ENCODE data around the gene FARSA.

DNA sequence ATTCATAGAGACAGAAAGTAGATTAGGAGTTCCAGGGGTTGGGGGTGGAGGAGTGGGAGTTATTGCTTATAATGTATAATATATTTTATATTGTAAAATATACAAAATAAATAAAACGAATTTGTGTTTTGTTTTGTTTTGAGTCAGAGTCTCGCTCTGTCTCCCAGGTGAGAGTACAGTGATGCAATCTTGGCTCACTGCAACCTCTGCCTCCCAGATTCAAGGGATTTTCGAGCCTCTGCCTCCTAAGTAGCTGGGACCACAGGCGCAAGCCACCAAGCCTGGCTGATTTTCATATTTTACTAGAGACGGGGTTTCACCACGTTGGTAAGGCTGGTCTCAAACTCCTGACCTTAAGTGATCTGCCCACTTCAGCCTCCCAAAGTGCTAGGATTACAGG lies 26.0 kb upstream of the FARSA start:
- TF ChIP-seq, protein P1, sequence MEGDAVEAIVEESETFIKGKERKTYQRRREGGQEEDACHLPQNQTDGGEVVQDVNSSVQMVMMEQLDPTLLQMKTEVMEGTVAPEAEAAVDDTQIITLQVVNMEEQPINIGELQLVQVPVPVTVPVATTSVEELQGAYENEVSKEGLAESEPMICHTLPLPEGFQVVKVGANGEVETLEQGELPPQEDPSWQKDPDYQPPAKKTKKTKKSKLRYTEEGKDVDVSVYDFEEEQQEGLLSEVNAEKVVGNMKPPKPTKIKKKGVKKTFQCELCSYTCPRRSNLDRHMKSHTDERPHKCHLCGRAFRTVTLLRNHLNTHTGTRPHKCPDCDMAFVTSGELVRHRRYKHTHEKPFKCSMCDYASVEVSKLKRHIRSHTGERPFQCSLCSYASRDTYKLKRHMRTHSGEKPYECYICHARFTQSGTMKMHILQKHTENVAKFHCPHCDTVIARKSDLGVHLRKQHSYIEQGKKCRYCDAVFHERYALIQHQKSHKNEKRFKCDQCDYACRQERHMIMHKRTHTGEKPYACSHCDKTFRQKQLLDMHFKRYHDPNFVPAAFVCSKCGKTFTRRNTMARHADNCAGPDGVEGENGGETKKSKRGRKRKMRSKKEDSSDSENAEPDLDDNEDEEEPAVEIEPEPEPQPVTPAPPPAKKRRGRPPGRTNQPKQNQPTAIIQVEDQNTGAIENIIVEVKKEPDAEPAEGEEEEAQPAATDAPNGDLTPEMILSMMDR (IDR thresholded peaks at IDR 0.05) = no peak
- no peak for TF ChIP-seq POLR2AphosphoS5 (IDR thresholded peaks at IDR 0.05)

Measured in prostate gland (tissue), 2 donors.